Rectal smooth muscle tissue (tissue), 1 donor: ENCODE data around the gene ZNF335.

Experiments
- H3K27ac ChIP-seq: one replicate; pipeline ENCODE4 v1.7.0; 2013; ENCODE audit warnings: low read depth, low read length, inconsistent platforms
- H3K27me3 ChIP-seq: one replicate; pipeline ENCODE4 v1.7.0; 2013; ENCODE audit warnings: low read length; ENCODE audit not compliant: control insufficient read depth, insufficient read depth
- H3K36me3 ChIP-seq: one replicate; pipeline ENCODE4 v1.7.0; 2013; ENCODE audit warnings: low read length; ENCODE audit not compliant: control insufficient read depth, insufficient read depth
- H3K4me1 ChIP-seq: one replicate; pipeline ENCODE4 v1.7.0; 2013; ENCODE audit warnings: low read length; ENCODE audit not compliant: control insufficient read depth, insufficient read depth
- H3K4me3 ChIP-seq: one replicate; pipeline ENCODE4 v1.7.0; 2013; ENCODE audit warnings: low read length
- H3K9ac ChIP-seq: one replicate; pipeline ENCODE4 v1.7.0; 2013; ENCODE audit warnings: low read length

Gene ZNF335

GRCh38 chr20:45926731-45927070 lies 45.3 kb downstream of the ZNF335 start:
- Histone ChIP-seq H3K4me1 (peaks cover 4% of the 10 kb centered on the region), H3K9ac (no peak overlapping the region), H3K4me3 (no peak overlapping the region), H3K27ac (no peak overlapping the region), H3K36me3 (no peaks in the 10 kb centered on the region), H3K27me3 (no peaks in the 10 kb centered on the region)

GRCh38 chr20:45925821-45926506 lies 46.0 kb downstream of the ZNF335 start:
- H3K4me1 ChIP-seq, result peaks cover 4% of the 10 kb centered on the region

GRCh38 chr20:45924391-45925261 lies 47.4 kb downstream of the ZNF335 start:
- H3K27me3 ChIP-seq, result no peaks in the 10 kb centered on the region
- peaks cover 4% of the 10 kb centered on the region for H3K4me1 ChIP-seq
- no peak overlapping the region for H3K9ac ChIP-seq
- H3K4me3 ChIP-seq, result no peak overlapping the region
- H3K36me3 ChIP-seq, result no peaks in the 10 kb centered on the region
- no peak overlapping the region for H3K27ac ChIP-seq

More at GRCh38 chr20:45925821-45926506, 46.0 kb downstream of the ZNF335 start:
- no peaks in the 10 kb centered on the region for H3K36me3 ChIP-seq
- H3K4me3 ChIP-seq, result no peak overlapping the region
- H3K27ac ChIP-seq, result no peak overlapping the region
- H3K27me3 ChIP-seq, result no peaks in the 10 kb centered on the region
- H3K9ac ChIP-seq, result no peak overlapping the region

GRCh38 chr20:45921337-45922189 lies 50.4 kb downstream of the ZNF335 start:
- peak overlapping the region; percentile 29 for H3K9ac ChIP-seq
- H3K4me3 ChIP-seq, result no peak overlapping the region
- H3K27ac ChIP-seq, result no peak overlapping the region
- peaks cover 4% of the 10 kb centered on the region for H3K4me1 ChIP-seq
- H3K36me3 ChIP-seq, result no peaks in the 10 kb centered on the region
- no peaks in the 10 kb centered on the region for H3K27me3 ChIP-seq

- no peaks in the 10 kb centered on the region for H3K36me3 ChIP-seq
- H3K27me3 ChIP-seq, result no peaks in the 10 kb centered on the region
- peaks cover 4% of the 10 kb centered on the region for H3K4me1 ChIP-seq
- H3K4me3 ChIP-seq, result no peak overlapping the region
- H3K27ac ChIP-seq, result no peak overlapping the region
- H3K9ac ChIP-seq, result no peak overlapping the region
Observed at GRCh38 chr20:45920462-45921336, 51.3 kb downstream of the ZNF335 start.

GRCh38 chr20:45919542-45920399 lies 52.2 kb downstream of the ZNF335 start:
- no peak overlapping the region for H3K9ac ChIP-seq
- H3K4me1 ChIP-seq, result peaks cover 4% of the 10 kb centered on the region
- H3K27ac ChIP-seq, result no peak overlapping the region
- H3K4me3 ChIP-seq, result no peak overlapping the region
- no peaks in the 10 kb centered on the region for H3K36me3 ChIP-seq
- H3K27me3 ChIP-seq, result no peaks in the 10 kb centered on the region

- Histone ChIP-seq H3K36me3 (no peaks in the 10 kb centered on the region), H3K9ac (no peak overlapping the region), H3K4me3 (no peak overlapping the region), H3K4me1 (no peaks in the 10 kb centered on the region), H3K27me3 (no peaks in the 10 kb centered on the region), H3K27ac (peak overlapping the region; percentile 67)
Observed at GRCh38 chr20:45918779-45919537, 53.0 kb downstream of the ZNF335 start.

GRCh38 chr20:45918182-45918737 lies 53.7 kb downstream of the ZNF335 start:
- Histone ChIP-seq H3K36me3 (no peaks in the 10 kb centered on the region), H3K27me3 (no peaks in the 10 kb centered on the region), H3K4me3 (no peak overlapping the region), H3K27ac (peak overlapping the region; percentile 67), H3K9ac (no peak overlapping the region), H3K4me1 (no peaks in the 10 kb centered on the region)

- H3K4me1 ChIP-seq, result no peaks in the 10 kb centered on the region
- H3K4me3 ChIP-seq, result no peak overlapping the region
- H3K27me3 ChIP-seq, result no peaks in the 10 kb centered on the region
- H3K9ac ChIP-seq, result no peak overlapping the region
- H3K27ac ChIP-seq, result peak overlapping the region; percentile 43
- no peaks in the 10 kb centered on the region for H3K36me3 ChIP-seq
Observed at GRCh38 chr20:45917790-45918141, 54.2 kb downstream of the ZNF335 start.

- no peak overlapping the region for H3K27ac ChIP-seq
- no peaks in the 10 kb centered on the region for H3K27me3 ChIP-seq
- H3K4me1 ChIP-seq, result peaks cover 7% of the 10 kb centered on the region
- no peaks in the 10 kb centered on the region for H3K36me3 ChIP-seq
- no peak overlapping the region for H3K9ac ChIP-seq
- no peak overlapping the region for H3K4me3 ChIP-seq
Observed at GRCh38 chr20:45913116-45913515, 58.9 kb downstream of the ZNF335 start.
